ENCODE results near the gene SHROOM3. TPM values are rescaled to one million over a fixed set of nuclear protein-coding genes. Genes with fewer than 3 reads are reported as not detected.

SHROOM3 gene
- total RNA-seq, 4 donors from 2014 or later = 20.3 to 50.9 (median 34.9) TPM

- H3K9me3 ChIP-seq = no peaks in the 10 kb centered on the region
- H3K4me1 ChIP-seq = peaks cover 7 to 38% (median 9%) of the 10 kb centered on the region in 3 donors
- H3K4me3 ChIP-seq = no peak overlapping the region
- TF ChIP-seq POLR2A (IDR thresholded peaks at IDR 0.05) (no peak), CTCF (IDR thresholded peaks at IDR 0.05) (no peak)
- DNase-seq = no peak
- no peak overlapping the region for H3K27ac ChIP-seq
- intact Hi-C loops (cut with DNase I) = no loop called here
- H3K27me3 ChIP-seq = peaks cover 0 to 46% (median 0%) of the 10 kb centered on the region in 4 donors
- WGBS, 2 donors = 80 to 87% methylated on average over 2 of the region's 2 CpGs
- no peaks in the 10 kb centered on the region for H3K36me3 ChIP-seq
These were observed 257.7 kb downstream of the SHROOM3 start for GRCh38 chr4:76692761-76693160.

GRCh38 chr4:76694056-76694455, 259.0 kb downstream of the SHROOM3 start:
- TF ChIP-seq POLR2A (IDR thresholded peaks at IDR 0.05) (no peak), CTCF (IDR thresholded peaks at IDR 0.05) (no peak)
- no peak for DNase-seq
- Histone ChIP-seq H3K27ac (peak overlapping the region in 2 of 4 donors; percentile 17 to 58), H3K4me1 (peaks cover 7 to 25% (median 9%) of the 10 kb centered on the region in 3 donors), H3K27me3 (peaks cover 0 to 36% (median 0%) of the 10 kb centered on the region in 4 donors), H3K36me3 (no peaks in the 10 kb centered on the region), H3K4me3 (no peak overlapping the region), H3K9me3 (no peaks in the 10 kb centered on the region)
- 65 to 67% methylated on average over 1 of the region's 1 CpG for WGBS, 2 donors
- intact Hi-C loops (cut with DNase I) = no loop called here

- intact Hi-C loops (cut with DNase I) = no loop called here
- H3K4me1 ChIP-seq = peaks cover 0 to 6% (median 0%) of the 10 kb centered on the region in 3 donors
These were observed 261.1 kb downstream of the SHROOM3 start for GRCh38 chr4:76696109-76696508.

GRCh38 chr4:76697129-76697803, 262.2 kb downstream of the SHROOM3 start:
- Histone ChIP-seq H3K9me3 (no peaks in the 10 kb centered on the region), H3K27ac (no peak overlapping the region), H3K4me3 (no peak overlapping the region), H3K27me3 (peaks cover 0 to 8% (median 0%) of the 10 kb centered on the region in 4 donors), H3K36me3 (no peaks in the 10 kb centered on the region), H3K4me1 (peaks cover 0 to 4% (median 0%) of the 10 kb centered on the region in 3 donors)
- no peak for DNase-seq
- 62 to 84% methylated on average over 3 of the region's 3 CpGs for WGBS, 2 donors
- TF ChIP-seq CTCF (IDR thresholded peaks at IDR 0.05) = no peak
- no peak for TF ChIP-seq POLR2A (IDR thresholded peaks at IDR 0.05)
- intact Hi-C loops (cut with DNase I) = no loop called here

More at GRCh38 chr4:76696109-76696508, 261.1 kb downstream of the SHROOM3 start:
- whole genome bisulfite sequencing, 2 donors = 48 to 74% methylated on average over 4 to 5 of the region's 7 CpGs
- Histone ChIP-seq H3K27ac (peak overlapping the region in 3 of 4 donors; percentile 21 to 32 (median 29)), H3K4me3 (no peak overlapping the region), H3K27me3 (peaks cover 0 to 15% (median 0%) of the 10 kb centered on the region in 4 donors), H3K36me3 (no peaks in the 10 kb centered on the region), H3K9me3 (no peaks in the 10 kb centered on the region)
- no peak for TF ChIP-seq POLR2A (IDR thresholded peaks at IDR 0.05)
- TF ChIP-seq CTCF (IDR thresholded peaks at IDR 0.05) = no peak
- DNase-seq = no peak

- TF ChIP-seq POLR2A (IDR thresholded peaks at IDR 0.05) (no peak), CTCF (IDR thresholded peaks at IDR 0.05) (no peak)
- Histone ChIP-seq H3K9me3 (no peaks in the 10 kb centered on the region), H3K4me1 (peaks cover 0 to 11% (median 2%) of the 10 kb centered on the region in 3 donors), H3K4me3 (no peak overlapping the region), H3K36me3 (no peaks in the 10 kb centered on the region), H3K27me3 (peaks cover 0 to 8% (median 0%) of the 10 kb centered on the region in 4 donors), H3K27ac (no peak overlapping the region)
- 55 to 65% methylated on average over 1 of the region's 1 CpG for WGBS, 2 donors
- intact Hi-C loops (cut with DNase I) = no loop called here
- no peak for DNase-seq
These were observed 263.1 kb downstream of the SHROOM3 start for GRCh38 chr4:76698141-76698540.
